Osteoblast (primary cell): Measurements from ENCODE around the gene NLGN1. TPM values are rescaled to one million over a fixed set of nuclear protein-coding genes. Genes with fewer than 3 reads are reported as not detected.

Experiments
- DNase-seq: peaks from one replicate; pipeline ENCODE4 v3.0.0; 2011; ENCODE audit warnings: low spot score, mixed read lengths; ENCODE audit not compliant: insufficient read length; ENCODE audit errors: missing footprints
- H2AFZ ChIP-seq: 2 replicates; pipeline ENCODE4 v1.6.0; 2011; ENCODE audit warnings: mild to moderate bottlenecking, low read length
- H3K27ac ChIP-seq: 2 replicates; pipeline ENCODE4 v1.5.1; 2011; ENCODE audit warnings: mild to moderate bottlenecking, low read depth, low read length, moderate library complexity
- H3K27me3 ChIP-seq: 2 replicates; pipeline ENCODE4 v1.6.0; 2012; ENCODE audit warnings: mild to moderate bottlenecking, control low read depth, inconsistent platforms, low read length, moderate library complexity; ENCODE audit not compliant: insufficient read depth
- H3K36me3 ChIP-seq: 2 replicates; pipeline ENCODE4 v1.5.1; 2011; ENCODE audit warnings: mild to moderate bottlenecking, low read length, control low read depth, moderate library complexity; ENCODE audit not compliant: insufficient read depth
- H3K4me1 ChIP-seq: 2 replicates; pipeline ENCODE4 v1.5.1; 2011; ENCODE audit warnings: mild to moderate bottlenecking, low read length, control low read depth, moderate library complexity; ENCODE audit not compliant: insufficient read depth
- H3K4me2 ChIP-seq: 2 replicates; pipeline ENCODE4 v1.6.0; 2011; ENCODE audit warnings: mild to moderate bottlenecking, low read length; ENCODE audit not compliant: insufficient read depth
- H3K4me3 ChIP-seq: fragments of 200-600 bp; sonication (generic); 3 replicates; pipeline ENCODE4 v1.5.1; 2012; ENCODE audit warnings: mild to moderate bottlenecking, low read length, inconsistent platforms; ENCODE audit not compliant: insufficient read depth
- H3K79me2 ChIP-seq: 2 replicates; pipeline ENCODE4 v1.6.0; 2012; ENCODE audit warnings: mild to moderate bottlenecking, low read length, control low read depth, inconsistent platforms; ENCODE audit not compliant: insufficient read depth
- H3K9me3 ChIP-seq: 2 replicates; pipeline ENCODE4 v1.5.1; 2011; ENCODE audit warnings: low read depth, low read length, control low read depth
- H4K20me1 ChIP-seq: 2 replicates; pipeline ENCODE4 v1.6.0; 2012; ENCODE audit warnings: mild to moderate bottlenecking, low read length, control low read depth; ENCODE audit not compliant: insufficient read depth
- CTCF ChIP-seq: IDR thresholded peaks from 2 replicates; pipeline ENCODE4 v1.5.1; 2011; ENCODE audit warnings: mild to moderate bottlenecking, low read depth, low read length, moderate library complexity; ENCODE audit errors: extremely low read depth
- total RNA-seq: library from RNA; depleted of rRNA; stranded (reverse); fragments of >200 nt; gene quantifications from 2 replicates; pipeline ENCODE4 v1.2.3, GENCODE V29; 2012

The NLGN1 gene
- total RNA-seq, 1 donor, result 9.0 TPM

DNA sequence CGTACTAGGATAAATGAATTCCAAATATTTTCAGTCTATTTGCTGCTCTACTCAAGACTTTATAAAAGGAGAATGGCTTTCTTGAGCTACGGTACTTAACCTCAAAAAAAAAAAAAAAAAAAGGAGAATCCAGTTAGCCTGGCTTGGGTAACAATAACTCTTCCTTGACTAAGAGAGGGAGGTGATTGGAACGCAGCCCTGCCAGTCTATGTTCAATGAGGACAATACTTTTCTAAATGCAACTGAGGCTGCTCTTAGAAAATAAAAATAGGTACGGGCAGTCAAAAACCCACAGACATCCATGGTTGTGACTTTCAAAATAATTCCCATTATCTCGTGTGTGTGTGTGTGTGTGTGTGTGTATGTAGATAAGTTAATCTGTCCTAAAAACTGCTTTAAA lies 799.9 kb downstream of the NLGN1 start:
- no peak for DNase-seq
- H3K79me2 ChIP-seq, result no peaks in the 10 kb centered on the region
- no peaks in the 10 kb centered on the region for H3K9me3 ChIP-seq
- no peaks in the 10 kb centered on the region for H4K20me1 ChIP-seq
- no peak overlapping the region for H2AFZ ChIP-seq
- H3K36me3 ChIP-seq, result no peaks in the 10 kb centered on the region
- TF ChIP-seq CTCF, result no peak
- no peak overlapping the region for H3K27ac ChIP-seq
- no peaks in the 10 kb centered on the region for H3K27me3 ChIP-seq
- H3K4me3 ChIP-seq, result no peak overlapping the region
- H3K4me2 ChIP-seq, result no peak overlapping the region
- peaks cover 20% of the 10 kb centered on the region for H3K4me1 ChIP-seq

DNA sequence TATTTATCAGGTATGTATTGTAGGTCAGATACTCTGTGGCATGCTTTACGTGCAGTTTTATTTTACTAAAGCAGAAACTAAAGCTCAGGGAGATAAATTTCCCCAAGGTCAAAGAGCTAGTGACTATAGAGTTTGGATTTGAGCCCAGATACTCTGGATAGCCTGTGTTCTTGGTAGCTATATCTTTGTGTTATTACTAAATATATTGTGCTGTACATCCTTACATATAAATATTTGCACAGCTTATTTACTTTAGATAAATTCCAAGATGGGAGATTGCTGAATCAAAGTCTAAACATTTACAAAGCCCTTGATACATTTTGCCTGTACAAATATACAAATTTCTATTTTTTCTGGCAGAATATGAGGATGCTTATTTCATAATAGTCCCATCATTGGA lies 800.7 kb downstream of the NLGN1 start:
- Histone ChIP-seq H3K4me2 (no peak overlapping the region), H3K27ac (no peak overlapping the region), H3K27me3 (no peaks in the 10 kb centered on the region), H3K4me3 (no peak overlapping the region), H2AFZ (no peak overlapping the region), H3K79me2 (no peaks in the 10 kb centered on the region), H3K4me1 (peaks cover 14% of the 10 kb centered on the region), H3K36me3 (no peaks in the 10 kb centered on the region), H3K9me3 (no peaks in the 10 kb centered on the region), H4K20me1 (no peaks in the 10 kb centered on the region)
- no peak for DNase-seq
- TF ChIP-seq CTCF, result no peak

DNA sequence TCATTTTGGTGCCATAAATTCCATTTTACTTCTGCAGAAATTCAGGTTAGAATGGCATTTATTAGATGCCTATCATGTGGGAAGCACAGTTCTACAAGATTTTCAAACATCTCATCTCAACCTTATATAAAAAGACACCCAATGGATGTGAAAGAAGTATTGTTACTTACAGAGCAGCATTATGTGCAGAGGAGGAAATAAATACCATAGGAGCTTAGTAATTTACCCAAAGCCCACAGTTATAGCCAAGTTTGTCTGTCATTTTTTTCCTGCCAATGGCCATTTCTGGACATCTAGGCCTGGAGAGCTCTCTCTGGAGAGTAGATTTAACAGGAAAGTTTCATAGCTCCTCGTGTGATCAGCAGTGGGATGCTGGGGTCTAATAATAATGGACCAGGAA lies 802.2 kb downstream of the NLGN1 start:
- Histone ChIP-seq H2AFZ (peak overlapping the region; percentile 6), H3K27ac (no peak overlapping the region), H3K9me3 (no peaks in the 10 kb centered on the region), H3K4me1 (peaks cover 12% of the 10 kb centered on the region), H3K4me3 (no peak overlapping the region), H3K27me3 (no peaks in the 10 kb centered on the region), H3K79me2 (no peaks in the 10 kb centered on the region), H3K4me2 (no peak overlapping the region), H3K36me3 (no peaks in the 10 kb centered on the region), H4K20me1 (no peaks in the 10 kb centered on the region)
- TF ChIP-seq CTCF, result no peak
- no peak for DNase-seq

DNA sequence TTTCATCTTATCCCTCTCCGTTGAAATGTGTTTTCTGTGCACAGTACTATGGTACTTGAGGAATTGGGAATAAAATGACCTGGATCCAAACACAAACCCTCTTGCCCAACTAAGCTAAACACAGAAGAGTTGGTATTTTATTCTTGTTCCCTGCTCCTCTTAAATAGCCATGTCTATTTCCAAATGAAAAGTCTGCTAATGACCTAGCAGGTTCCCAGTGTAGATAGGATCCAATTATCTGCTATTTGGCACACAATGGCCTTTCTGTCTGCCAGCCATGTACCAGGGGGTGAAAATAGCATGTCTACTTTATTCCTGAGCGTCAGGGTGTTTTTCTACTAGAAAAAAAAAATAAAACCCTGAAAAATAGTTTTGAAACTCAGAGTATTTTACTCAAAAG lies 804.6 kb downstream of the NLGN1 start:
- H3K36me3 ChIP-seq, result no peaks in the 10 kb centered on the region
- H3K4me1 ChIP-seq, result peaks cover 12% of the 10 kb centered on the region
- no peaks in the 10 kb centered on the region for H3K79me2 ChIP-seq
- H3K4me2 ChIP-seq, result no peak overlapping the region
- H2AFZ ChIP-seq, result no peak overlapping the region
- H3K4me3 ChIP-seq, result no peak overlapping the region
- no peaks in the 10 kb centered on the region for H3K9me3 ChIP-seq
- no peaks in the 10 kb centered on the region for H4K20me1 ChIP-seq
- no peak for DNase-seq
- TF ChIP-seq CTCF, result no peak
- peak overlapping the region; percentile 14 for H3K27ac ChIP-seq
- H3K27me3 ChIP-seq, result no peaks in the 10 kb centered on the region
